ENCODE results near the gene KLF7. TPM values are rescaled to one million over a fixed set of nuclear protein-coding genes. Genes with fewer than 3 reads are reported as not detected.
A peak's percentile ranks its signal among the peaks of the same experiment; 100 is the strongest.

The KLF7 gene
- total RNA-seq, 4 donors from 2014 or later, result 25.8 to 55.3 (median 37.1) TPM

GRCh38 chr2:207142461-207142860 is 23.3 kb downstream of the KLF7 start:
- Histone ChIP-seq H3K9me3 (no peaks in the 10 kb centered on the region), H3K27me3 (no peaks in the 10 kb centered on the region), H3K4me3 (peak overlapping the region in 2 of 4 donors; percentile 1 to 33), H3K4me1 (peaks cover 3 to 100% (median 64%) of the 10 kb centered on the region in 4 donors), H3K27ac (peak overlapping the region; percentile 80 to 92 (median 86)), H3K36me3 (no peaks in the 10 kb centered on the region)
- TF ChIP-seq, protein P1, sequence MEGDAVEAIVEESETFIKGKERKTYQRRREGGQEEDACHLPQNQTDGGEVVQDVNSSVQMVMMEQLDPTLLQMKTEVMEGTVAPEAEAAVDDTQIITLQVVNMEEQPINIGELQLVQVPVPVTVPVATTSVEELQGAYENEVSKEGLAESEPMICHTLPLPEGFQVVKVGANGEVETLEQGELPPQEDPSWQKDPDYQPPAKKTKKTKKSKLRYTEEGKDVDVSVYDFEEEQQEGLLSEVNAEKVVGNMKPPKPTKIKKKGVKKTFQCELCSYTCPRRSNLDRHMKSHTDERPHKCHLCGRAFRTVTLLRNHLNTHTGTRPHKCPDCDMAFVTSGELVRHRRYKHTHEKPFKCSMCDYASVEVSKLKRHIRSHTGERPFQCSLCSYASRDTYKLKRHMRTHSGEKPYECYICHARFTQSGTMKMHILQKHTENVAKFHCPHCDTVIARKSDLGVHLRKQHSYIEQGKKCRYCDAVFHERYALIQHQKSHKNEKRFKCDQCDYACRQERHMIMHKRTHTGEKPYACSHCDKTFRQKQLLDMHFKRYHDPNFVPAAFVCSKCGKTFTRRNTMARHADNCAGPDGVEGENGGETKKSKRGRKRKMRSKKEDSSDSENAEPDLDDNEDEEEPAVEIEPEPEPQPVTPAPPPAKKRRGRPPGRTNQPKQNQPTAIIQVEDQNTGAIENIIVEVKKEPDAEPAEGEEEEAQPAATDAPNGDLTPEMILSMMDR (IDR thresholded peaks at IDR 0.05), result peak in 2 of 5 experiments; percentile 24 to 29
- TF ChIP-seq EP300 (IDR thresholded peaks at IDR 0.05) (peak in 1 of 2 donors; percentile 16), POLR2A (IDR thresholded peaks at IDR 0.05) (no peak)
- 27 to 30% methylated on average over 3 of the region's 3 CpGs for WGBS, 2 donors
- no peak for DNase-seq (ENCODE audit: low spot score in 2 of 2)

DNA sequence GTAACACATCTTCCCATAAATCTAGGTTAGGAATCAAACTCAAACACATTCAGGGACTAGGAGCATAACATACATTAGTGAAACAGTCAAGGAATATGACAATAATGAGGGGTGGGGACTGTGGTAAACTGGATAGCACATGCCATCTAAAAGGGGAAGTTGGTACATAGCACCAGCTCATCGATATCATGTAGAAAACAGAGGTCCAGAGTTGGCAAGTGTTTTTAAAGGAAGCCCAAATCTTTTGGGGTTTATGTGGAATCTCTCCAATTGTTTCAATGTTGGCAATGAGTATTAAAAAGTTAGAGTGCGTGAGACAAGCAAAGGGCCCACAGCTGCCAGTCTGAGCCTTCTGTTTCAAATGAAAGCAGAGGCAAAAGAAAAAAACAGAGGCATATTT is 24.4 kb downstream of the KLF7 start:
- WGBS, 2 donors, result 38 to 40% methylated on average over 2 of the region's 2 CpGs
- Histone ChIP-seq H3K36me3 (no peaks in the 10 kb centered on the region), H3K9me3 (no peaks in the 10 kb centered on the region), H3K4me3 (no peak overlapping the region), H3K4me1 (peaks cover 3 to 100% (median 69%) of the 10 kb centered on the region in 4 donors), H3K27ac (peak overlapping the region; percentile 80 to 92 (median 86)), H3K27me3 (no peaks in the 10 kb centered on the region)
- DNase-seq (ENCODE audit: low spot score in 2 of 2), result no peak
- TF ChIP-seq, protein P1 (IDR thresholded peaks at IDR 0.05), result no peak
- TF ChIP-seq EP300 (IDR thresholded peaks at IDR 0.05), result peak in 1 of 2 donors; percentile 15

- H3K4me1 ChIP-seq, result peaks cover 3 to 100% (median 75%) of the 10 kb centered on the region in 4 donors
These were observed 25.5 kb downstream of the KLF7 start for GRCh38 chr2:207140265-207140664.

GRCh38 chr2:207139552-207139951 is 26.2 kb downstream of the KLF7 start:
- H3K4me3 ChIP-seq, result no peak overlapping the region
- H3K4me1 ChIP-seq, result peaks cover 3 to 100% (median 72%) of the 10 kb centered on the region in 4 donors
- no peaks in the 10 kb centered on the region for H3K27me3 ChIP-seq
- WGBS, 2 donors, result 83 to 88% methylated on average over 4 of the region's 4 CpGs
- no peaks in the 10 kb centered on the region for H3K36me3 ChIP-seq
- no peaks in the 10 kb centered on the region for H3K9me3 ChIP-seq
- TF ChIP-seq EP300 (IDR thresholded peaks at IDR 0.05), result peak in 1 of 2 donors; percentile 32
- TF ChIP-seq, protein P1 (IDR thresholded peaks at IDR 0.05), result no peak
- peak overlapping the region in 3 of 4 donors; percentile 32 to 92 (median 92) for H3K27ac ChIP-seq
- no peak for DNase-seq (ENCODE audit: low spot score in 2 of 2)

More at GRCh38 chr2:207140265-207140664, 25.5 kb downstream of the KLF7 start:
- Histone ChIP-seq H3K9me3 (no peaks in the 10 kb centered on the region), H3K27me3 (no peaks in the 10 kb centered on the region), H3K36me3 (no peaks in the 10 kb centered on the region), H3K4me3 (no peak overlapping the region), H3K27ac (peak overlapping the region in 3 of 4 donors; percentile 32 to 92 (median 92))
- TF ChIP-seq, protein P1 (IDR thresholded peaks at IDR 0.05), result no peak
- TF ChIP-seq POLR2A (IDR thresholded peaks at IDR 0.05), result no peak
- no peak for TF ChIP-seq EP300 (IDR thresholded peaks at IDR 0.05)
- DNase-seq (ENCODE audit: low spot score in 2 of 2), result no peak

- Histone ChIP-seq H3K27me3 (no peaks in the 10 kb centered on the region), H3K36me3 (no peaks in the 10 kb centered on the region), H3K4me3 (no peak overlapping the region), H3K9me3 (no peaks in the 10 kb centered on the region), H3K4me1 (peaks cover 3 to 100% (median 71%) of the 10 kb centered on the region in 4 donors), H3K27ac (peak overlapping the region in 3 of 4 donors; percentile 32 to 92 (median 92))
- no peak for TF ChIP-seq POLR2A (IDR thresholded peaks at IDR 0.05)
- no peak for TF ChIP-seq EP300 (IDR thresholded peaks at IDR 0.05)
- TF ChIP-seq, protein P1 (IDR thresholded peaks at IDR 0.05), result no peak
- 70 to 78% methylated on average over 9 of the region's 9 CpGs for WGBS, 2 donors
- DNase-seq (ENCODE audit: low spot score in 2 of 2), result no peak
These were observed 27.0 kb downstream of the KLF7 start for GRCh38 chr2:207138627-207139297.
